ENCODE data around the gene SGK2. TPM values are rescaled to one million over a fixed set of nuclear protein-coding genes. Genes with fewer than 3 reads are reported as not detected.

SGK2 gene
- total and polyA plus RNA-seq, 9 of the 15 experiments (the other 6 are each of a cell fraction or from before 2014, with no cell fraction given) = 0.07 to 0.31 (median 0.15) TPM; not detected in 2

GRCh38 chr20:43541214-43541613 is 17.6 kb upstream of the SGK2 start (continued):
- no peak for TF ChIP-seq DEAF1 (CRISPR knock-in tag; IDR thresholded peaks at IDR 0.05)

- BruUV-seq (replicated peaks) = no TSS peak
- Histone ChIP-seq H3K27me3 (ENCODE audit: control insufficient read depth in 2 of 2, insufficient read depth in 2 of 2, low read length in 2 of 2) (no peaks in the 10 kb centered on the region), H3K9me1 (ENCODE audit: control insufficient read depth, insufficient read depth, low read length) (peaks cover 6% of the 10 kb centered on the region), H3K79me2 (ENCODE audit: control insufficient read depth, insufficient read depth, low read length) (no peaks in the 10 kb centered on the region), H3K9ac (ENCODE audit: insufficient read depth in 1 of 2, low read depth in 2 of 2, low read length in 2 of 2) (no peak overlapping the region), H3K4me1 (replicated peaks in 1 of 2; ENCODE audit: control insufficient read depth in 2 of 2, insufficient read depth in 2 of 2, low read length in 2 of 2) (peaks cover 18 to 20% of the 10 kb centered on the region in 2 experiments; a peak in 4 of 5 replicates), H4K20me1 (replicated peaks; ENCODE audit: control insufficient read depth, insufficient read depth, low read length) (no peaks in the 10 kb centered on the region), H2AFZ (ENCODE audit: low read depth, low read length) (no peak overlapping the region), H3K9me3 (replicated peaks; ENCODE audit: control insufficient read depth, insufficient read depth, low read depth, low read length) (no peaks in the 10 kb centered on the region), H3K4me3 (no peak overlapping the region), H3K36me3 (ENCODE audit: control insufficient read depth, insufficient read depth, low read length) (peaks cover 5% of the 10 kb centered on the region; the same call in 1 of the 3 replicates), H3K4me2 (ENCODE audit: insufficient read depth, low read length) (no peak overlapping the region), H3K27ac (ENCODE audit: extremely low read depth, low read depth, low read length) (no peak overlapping the region)
- ATAC-seq (no peak), DNase-seq (ENCODE audit: extremely low read depth in 1 of 4, low spot score in 3 of 4) (no peak), FAIRE-seq (no peak)
- in situ Hi-C loops (cut with MboI) = loop anchor here (10.0 kb wide), 1 partner anchor 543 kb away; no protein-coding TSS in a partner anchor
- intact Hi-C loops (cut with micrococcal nuclease) = no loop called here
- CTCF ChIA-PET (ENCODE audit: low intra/inter-chr PET ratio) = no interaction called here
- POLR2A ChIA-PET = no interaction called here
- WGBS (ENCODE audit: insufficient coverage, low coverage, missing lambda C conversion rate) = 48% methylated on average over 5 of the region's 5 CpGs
- TF ChIP-seq ZBTB9 (CRISPR knock-in tag; IDR thresholded peaks at IDR 0.05) (no peak), PCBP2 (IDR thresholded peaks at IDR 0.05; ENCODE audit: low read depth, low read length, poor library complexity, severe bottlenecking) (no peak), POLR2B (IDR thresholded peaks at IDR 0.05; ENCODE audit: low read depth, partially characterized antibody) (no peak), FOXO4 (CRISPR knock-in tag; IDR thresholded peaks at IDR 0.05) (no peak), KDM4B (IDR thresholded peaks at IDR 0.05; ENCODE audit: borderline replicate concordance in 2 of 2, low read depth in 1 of 2) (no peak), ZNF212 (CRISPR knock-in tag; IDR thresholded peaks at IDR 0.05) (no peak), CTCF (IDR thresholded peaks at IDR 0.05 in 2 of 3, conservative IDR thresholded peaks at IDR 0.05 in 1 of 3; ENCODE audit: insufficient read depth in 2 of 3, low read depth in 1 of 3, low read length in 3 of 3) (no peak), EP300 (IDR thresholded peaks at IDR 0.05; ENCODE audit: low read length) (no peak), STAG1 (CRISPR knock-in tag; IDR thresholded peaks at IDR 0.05; ENCODE audit: borderline replicate concordance) (no peak), TGIF2 (CRISPR knock-in tag; IDR thresholded peaks at IDR 0.05) (no peak), ATF1 (CRISPR knock-in tag; IDR thresholded peaks at IDR 0.05) (no peak), ATF1 (tag; IDR thresholded peaks at IDR 0.05) (no peak)
These were observed 16.7 kb upstream of the SGK2 start for GRCh38 chr20:43542161-43542560.

Measured in K562 (cell line).